GM18507 (cell line): ENCODE data around the gene TFCP2.
A peak's percentile ranks its signal among the peaks of the same experiment; 100 is the strongest.

Experiments
- DNase-seq: peaks from one replicate; pipeline ENCODE4 v3.0.0; 2011; ENCODE audit warnings: low read depth; ENCODE audit not compliant: insufficient read length; ENCODE audit errors: extremely low spot score
- FAIRE-seq: peaks from 2 replicates; lab custom pipeline; 2011; peaks lifted over from hg19 to GRCh38; lab: Jason Lieb, UNC

The TFCP2 gene

DNA sequence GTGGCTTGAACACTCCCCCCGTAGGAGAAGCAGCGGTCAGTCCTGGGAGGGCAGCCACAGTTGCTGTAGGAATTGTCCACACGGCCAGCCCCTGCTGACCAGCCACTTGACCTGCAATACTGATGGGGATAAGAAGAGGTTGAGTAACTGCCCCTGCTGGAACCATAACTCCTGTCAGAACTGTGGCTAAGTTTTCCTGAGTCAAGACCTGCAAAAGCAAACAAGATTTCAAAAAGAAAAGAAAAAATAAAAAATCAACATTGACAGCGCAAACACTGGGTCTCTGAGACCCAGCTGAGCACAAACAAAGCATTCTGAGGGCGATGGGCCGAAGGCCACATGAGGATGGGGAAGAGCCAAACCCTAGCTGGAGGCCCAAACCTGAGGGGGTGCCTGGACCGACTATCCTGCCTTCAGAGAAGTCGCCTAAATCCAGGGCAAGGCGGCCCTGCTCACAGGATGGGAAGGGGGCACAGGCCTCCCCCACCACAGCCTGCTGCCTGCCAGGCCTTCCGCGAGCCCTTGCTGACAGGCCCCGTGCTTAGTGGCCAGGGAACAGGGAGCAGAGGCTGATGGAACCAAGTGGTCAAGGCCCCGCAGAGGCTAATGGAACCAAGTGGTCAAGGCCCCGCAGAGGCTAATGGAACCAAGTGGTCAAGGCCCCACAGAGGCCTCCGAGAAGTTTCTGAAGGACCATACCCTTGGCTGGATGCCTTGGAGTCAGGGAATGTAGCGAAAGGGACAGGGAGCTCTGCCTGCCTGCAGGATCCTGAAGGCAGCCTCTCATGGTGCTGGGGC, 25.8 kb upstream of the TFCP2 start:
- no peak for FAIRE-seq
- no peak for DNase-seq

GRCh38 chr12:51197736-51198567, 25.0 kb upstream of the TFCP2 start:
- no peak for FAIRE-seq
- no peak for DNase-seq

DNA sequence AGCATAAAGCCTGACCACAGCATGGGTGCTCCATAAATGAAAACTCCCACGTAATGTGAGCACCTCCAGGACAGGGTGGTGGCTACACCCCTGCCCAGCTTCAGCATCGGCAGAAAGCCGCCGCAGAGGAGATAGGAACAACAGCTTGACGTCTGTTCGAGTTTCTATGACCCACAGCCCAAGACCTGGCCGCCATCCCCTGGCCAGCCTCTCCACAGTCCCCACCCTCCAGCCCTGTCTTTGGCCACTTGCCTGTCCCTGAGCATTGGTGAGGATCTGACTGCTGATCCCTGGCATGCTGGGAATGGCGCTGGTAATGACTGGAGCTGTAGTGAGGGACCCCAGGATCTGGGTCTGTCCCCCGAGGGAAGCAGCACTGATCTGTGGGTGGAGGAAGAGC, 23.6 kb upstream of the TFCP2 start:
- FAIRE-seq = no peak
- DNase-seq = no peak

DNA sequence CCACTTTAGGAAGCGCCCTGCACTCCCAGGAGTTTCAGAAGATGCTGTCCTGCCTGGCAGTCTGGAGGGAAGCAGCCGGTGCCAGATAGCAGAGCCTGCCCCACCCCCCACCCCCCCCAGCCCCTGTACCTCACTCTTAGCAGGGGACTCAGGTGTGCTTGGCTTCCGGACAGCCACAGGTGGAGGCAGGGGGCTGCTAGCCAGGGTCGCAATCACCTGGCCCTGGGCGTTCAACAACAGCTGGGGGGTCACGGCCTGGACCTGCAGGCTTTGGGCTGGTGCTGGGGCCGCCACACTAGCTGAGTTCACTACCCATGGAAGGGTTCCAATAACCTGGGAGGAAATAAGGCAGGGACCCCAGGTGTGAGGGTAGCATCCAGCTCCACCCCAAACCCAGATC, 22.9 kb upstream of the TFCP2 start:
- FAIRE-seq (no peak), DNase-seq (no peak)

- DNase-seq (no peak), FAIRE-seq (no peak)
These were observed 19.3 kb upstream of the TFCP2 start for GRCh38 chr12:51192284-51192671.

GRCh38 chr12:51191516-51192283, 18.8 kb upstream of the TFCP2 start:
- FAIRE-seq (no peak), DNase-seq (no peak)

DNA sequence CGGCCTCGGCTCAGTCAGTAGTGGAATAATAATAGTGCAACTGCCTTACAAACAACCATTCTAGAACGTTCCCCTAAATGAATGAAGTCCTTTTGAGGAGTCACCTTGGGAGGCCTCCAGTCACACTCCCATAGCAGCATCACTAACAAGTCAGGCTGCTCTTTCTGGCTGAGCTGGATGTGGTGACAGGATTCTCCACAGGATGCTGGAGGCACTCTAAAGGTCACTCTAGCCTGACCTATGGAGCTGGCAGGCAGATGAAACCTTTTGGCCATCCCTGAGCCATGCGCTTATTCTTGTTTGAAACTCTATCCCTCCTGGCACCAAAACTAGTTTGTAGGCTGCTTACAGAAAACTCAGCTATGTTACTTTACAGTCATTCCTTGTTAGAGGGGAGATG, 17.9 kb upstream of the TFCP2 start:
- DNase-seq = no peak
- no peak for FAIRE-seq

- no peak for FAIRE-seq
- no peak for DNase-seq
These were observed 16.9 kb upstream of the TFCP2 start for GRCh38 chr12:51189790-51190355.

GRCh38 chr12:51188359-51189051, 15.6 kb upstream of the TFCP2 start:
- FAIRE-seq (peak; percentile 88), DNase-seq (peak; percentile 45)

DNA sequence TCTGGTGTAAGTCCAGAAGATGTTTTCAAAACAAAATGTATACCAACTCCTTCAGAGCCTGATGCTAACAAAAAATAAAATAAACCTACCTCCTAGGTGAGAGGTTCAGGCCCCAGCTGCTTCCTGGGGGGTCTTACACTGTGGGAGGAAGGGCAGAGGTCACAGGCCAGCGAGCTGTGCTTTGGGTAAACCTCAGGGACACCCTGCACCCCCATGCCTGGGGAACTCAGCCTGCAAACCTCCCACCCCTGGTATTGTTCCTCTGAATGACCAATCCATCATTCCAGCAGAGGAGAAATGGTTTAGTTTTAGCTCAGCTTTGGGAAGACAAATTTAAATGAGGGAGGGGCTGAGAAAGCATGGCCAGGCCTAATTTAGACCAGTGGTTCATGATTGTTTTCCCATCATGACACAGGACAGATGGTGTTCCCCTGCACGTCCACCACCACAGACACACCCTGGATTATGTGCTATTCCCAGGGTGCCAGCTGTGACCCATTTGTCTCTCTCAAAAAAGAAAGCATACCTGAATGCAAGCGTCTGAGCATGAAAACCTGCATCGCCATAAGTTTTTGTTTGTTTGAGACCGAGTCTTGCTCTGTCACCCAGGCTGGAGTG, 14.5 kb upstream of the TFCP2 start:
- FAIRE-seq = peak; percentile 36
- DNase-seq = no peak

GRCh38 chr12:51186465-51187085, 13.6 kb upstream of the TFCP2 start:
- no peak for DNase-seq
- FAIRE-seq = peak; percentile 5

DNA sequence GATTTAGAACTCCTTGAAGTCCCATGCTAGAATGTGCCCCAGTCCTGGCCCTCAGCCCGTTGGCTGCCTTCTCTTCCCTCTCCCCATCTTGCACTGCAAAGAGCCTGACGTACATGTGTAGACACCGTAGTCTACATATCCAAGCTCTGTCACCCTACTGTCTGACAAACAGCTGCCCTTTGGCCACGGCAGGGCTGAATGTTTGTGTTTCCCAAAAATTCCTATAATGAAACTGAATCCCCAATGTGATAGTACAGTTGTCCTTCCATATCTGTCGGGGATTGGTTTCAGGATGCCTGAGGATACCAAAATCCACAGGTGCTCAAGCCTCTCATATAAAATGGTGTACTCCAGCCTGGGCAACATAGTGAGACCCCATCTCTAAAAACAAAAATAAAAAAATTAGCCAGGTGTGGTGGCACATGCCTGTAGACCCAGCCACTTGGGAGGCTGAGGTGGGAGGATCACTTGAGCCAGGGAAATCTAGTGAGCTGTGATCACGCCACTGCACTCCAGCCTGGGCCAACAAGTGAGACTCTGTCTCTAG, 12.3 kb upstream of the TFCP2 start:
- no peak for FAIRE-seq
- DNase-seq = no peak

GRCh38 chr12:51183816-51184215, 10.9 kb upstream of the TFCP2 start:
- FAIRE-seq (no peak), DNase-seq (no peak)

GRCh38 chr12:51183349-51183748, 10.4 kb upstream of the TFCP2 start:
- DNase-seq = no peak
- no peak for FAIRE-seq

DNA sequence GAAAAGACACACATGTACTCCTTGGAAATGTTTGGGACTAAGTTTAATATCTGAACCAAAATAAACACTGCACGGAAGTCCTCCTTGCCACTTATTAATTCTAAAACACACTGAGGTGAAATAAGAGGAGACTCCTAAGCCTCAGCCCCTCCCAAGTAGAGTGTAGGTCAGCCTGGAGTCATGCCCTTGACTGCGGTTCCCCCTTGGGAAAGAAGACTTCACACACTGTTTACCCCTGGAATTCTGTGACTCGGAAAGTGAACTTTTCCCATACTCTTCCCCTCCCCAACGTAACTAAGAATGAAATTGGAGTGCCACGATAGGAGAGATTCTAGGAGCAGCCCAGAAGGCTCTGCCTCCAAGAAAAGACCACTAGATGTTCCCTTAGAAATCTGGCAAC, 8.6 kb upstream of the TFCP2 start:
- FAIRE-seq (no peak), DNase-seq (no peak)

GRCh38 chr12:51177897-51178296, 5.0 kb upstream of the TFCP2 start:
- no peak for FAIRE-seq
- no peak for DNase-seq

- FAIRE-seq (no peak), DNase-seq (no peak)
These were observed 1.6 kb upstream of the TFCP2 start for GRCh38 chr12:51174501-51174900.

DNA sequence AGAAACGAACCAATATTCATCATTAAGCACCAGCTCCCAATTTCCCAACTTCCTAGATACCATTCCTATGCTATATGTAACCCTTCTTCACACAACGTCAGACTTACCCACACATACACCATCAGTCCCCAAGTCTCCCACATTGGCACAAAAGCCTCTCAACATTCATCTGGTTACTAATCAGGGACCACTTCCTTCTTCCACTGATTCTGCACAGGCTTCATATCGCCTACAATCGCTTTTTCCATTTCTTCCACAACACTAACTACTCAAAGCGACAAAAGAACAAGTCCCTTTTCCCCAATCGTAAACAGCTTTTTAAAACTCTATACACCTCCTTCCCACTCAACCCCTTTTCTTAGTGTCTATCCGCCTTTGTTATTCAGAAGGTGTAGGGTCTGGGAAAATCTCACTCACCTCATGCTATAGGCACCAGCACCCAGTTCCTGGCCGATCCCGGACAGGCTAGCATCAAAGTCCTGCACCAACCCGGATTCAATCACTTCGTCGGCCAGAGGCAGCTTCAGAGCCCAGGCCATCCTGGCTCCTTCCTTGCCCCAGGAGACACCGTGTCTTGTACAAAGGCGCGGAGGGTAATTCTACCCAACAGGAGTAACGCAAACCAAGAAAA, 936 bp downstream of the TFCP2 start:
- no peak for FAIRE-seq
- DNase-seq = no peak
